WI38 (cell line): ENCODE data around the gene CCDC27.

Source experiments
- H3K4me3 ChIP-seq: 2 replicates; pipeline ENCODE4 v1.5.1; 2011; ENCODE audit warnings: low read depth, mild to moderate bottlenecking, control low read depth, low read length
- CTCF ChIP-seq: IDR thresholded peaks from 2 replicates; pipeline ENCODE4 v1.5.1; 2012; ENCODE audit warnings: low read depth, mild to moderate bottlenecking, control low read depth, low read length

CCDC27 gene

DNA sequence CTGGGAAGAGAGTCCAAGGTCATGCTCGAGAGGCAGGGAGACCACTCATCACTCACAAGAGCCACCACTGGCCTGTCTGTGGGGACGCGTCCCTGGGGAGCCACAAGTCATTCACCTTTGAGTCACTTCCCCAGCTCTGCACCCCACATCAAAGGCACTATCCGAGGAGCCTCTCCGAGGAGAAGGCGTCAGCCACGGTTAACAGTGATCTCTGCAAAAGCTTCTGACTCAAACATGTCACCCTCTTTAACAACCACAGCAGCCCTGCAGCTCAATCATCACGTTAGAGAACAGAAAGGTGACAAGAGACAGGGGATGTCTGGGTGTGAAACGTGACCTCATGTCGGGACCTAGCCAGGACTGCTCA lies 35.1 kb downstream of the CCDC27 start:
- no peak for TF ChIP-seq CTCF
- no peak overlapping the region for H3K4me3 ChIP-seq

GRCh38 chr1:3787745-3788605 lies 35.7 kb downstream of the CCDC27 start:
- no peak for TF ChIP-seq CTCF
- no peak overlapping the region for H3K4me3 ChIP-seq

- no peak for TF ChIP-seq CTCF
- H3K4me3 ChIP-seq, result no peak overlapping the region
Observed at GRCh38 chr1:3788756-3789420, 36.6 kb downstream of the CCDC27 start.

DNA sequence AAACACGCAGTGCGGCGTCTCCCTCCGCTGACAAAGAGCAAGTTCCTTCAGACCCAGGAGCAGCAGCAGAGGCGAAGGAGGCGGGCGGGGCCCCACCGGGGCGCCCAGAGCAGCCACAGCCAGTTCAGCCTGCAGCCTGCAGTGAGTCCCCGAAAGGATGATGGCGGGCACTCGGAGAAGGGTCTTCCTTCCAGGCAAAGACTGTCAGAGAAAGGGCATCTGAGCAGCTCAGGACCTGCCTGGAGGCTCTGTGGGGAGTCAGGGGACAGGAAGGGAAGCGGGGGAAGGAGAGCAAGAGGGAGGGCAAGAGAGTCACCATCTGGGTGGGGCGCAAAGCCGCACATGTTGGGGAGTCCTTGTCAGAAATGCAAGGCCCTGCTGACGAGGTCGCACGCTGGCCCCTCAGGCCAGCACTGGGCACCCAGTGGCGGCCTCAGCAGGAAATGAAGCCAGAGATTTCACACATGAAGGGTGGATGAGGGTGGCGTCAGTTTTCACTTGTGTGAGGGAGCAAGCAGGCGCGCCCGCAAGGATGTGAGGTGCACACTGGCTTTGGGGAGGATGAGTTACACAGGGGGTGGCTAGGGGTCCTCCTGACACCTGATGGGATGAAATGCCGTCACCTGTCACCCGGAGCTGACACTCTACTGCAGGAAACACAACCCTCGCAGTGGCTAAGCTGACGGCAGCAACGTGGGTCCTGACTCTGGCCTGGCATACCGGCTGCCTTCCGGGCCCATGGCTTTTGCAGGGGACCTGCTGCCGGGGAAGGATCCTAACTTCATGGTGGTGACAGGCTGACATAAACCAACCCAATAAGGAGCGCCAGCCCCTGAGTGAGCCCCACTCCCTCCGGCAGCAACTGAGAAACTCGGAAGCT lies 37.4 kb downstream of the CCDC27 start:
- TF ChIP-seq CTCF, result no peak
- H3K4me3 ChIP-seq, result no peak overlapping the region

DNA sequence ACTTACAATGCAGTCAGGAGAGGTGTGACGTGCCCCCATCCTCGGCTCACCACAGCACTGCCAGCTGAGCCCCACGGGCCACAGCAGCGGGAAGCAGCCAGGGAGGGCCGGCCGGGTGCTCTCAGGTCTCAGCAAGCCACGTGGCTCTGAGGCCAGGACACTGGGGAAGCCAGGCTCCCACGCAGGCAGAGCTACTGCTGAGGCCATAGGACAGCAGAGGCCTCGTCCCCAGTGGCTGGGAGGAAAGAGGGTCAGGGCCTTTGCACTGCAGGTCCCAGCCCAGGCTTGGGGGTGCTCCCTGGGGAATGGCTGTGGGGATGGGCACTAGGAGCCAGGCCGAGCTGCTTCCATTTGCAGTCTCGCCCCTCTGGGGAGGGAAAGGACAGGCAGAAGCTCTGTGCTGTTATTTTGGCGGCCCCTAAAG lies 38.3 kb downstream of the CCDC27 start:
- no peak for TF ChIP-seq CTCF
- H3K4me3 ChIP-seq, result no peak overlapping the region

GRCh38 chr1:3790952-3791351 lies 38.7 kb downstream of the CCDC27 start:
- no peak overlapping the region for H3K4me3 ChIP-seq
- no peak for TF ChIP-seq CTCF
